Neutrophil (primary cell): ENCODE data around the gene NR3C2.

Experiments
- H3K27ac ChIP-seq: fragments of 200-600 bp; sonication (generic); 2 replicates; pipeline ENCODE4 v1.5.1; 2016; ENCODE audit warnings: mild to moderate bottlenecking, moderate library complexity
- H3K27me3 ChIP-seq: fragments of 200-600 bp; sonication (generic); 2 replicates; pipeline ENCODE4 v1.6.0; 2016; ENCODE audit warnings: mild to moderate bottlenecking
- H3K36me3 ChIP-seq: fragments of 200-600 bp; sonication (generic); 2 replicates; pipeline ENCODE4 v1.5.1; 2017
- H3K4me1 ChIP-seq, 2 experiments: fragments of 200-600 bp in 1 of 2; sonication (generic) in 1 of 2; 1 replicate in 1 of 2; 2 replicates in 1 of 2; pipeline versions ENCODE4 v1.5.1 to v1.6.1; 2013 to 2016; ENCODE audit warnings: low read depth in 1 of 2, low read length in 1 of 2, mild to moderate bottlenecking in 1 of 2, moderate library complexity in 1 of 2; ENCODE audit not compliant: control insufficient read depth in 1 of 2, insufficient read depth in 1 of 2
- H3K4me3 ChIP-seq, 2 experiments: fragments of 200-600 bp in 1 of 2; sonication (generic) in 1 of 2; 1 replicate in 1 of 2; 2 replicates in 1 of 2; pipeline ENCODE4 v1.5.1; 2013 to 2016; ENCODE audit warnings: low read depth in 1 of 2, low read length in 1 of 2, mild to moderate bottlenecking in 1 of 2, moderate library complexity in 1 of 2
- H3K9me3 ChIP-seq: fragments of 200-600 bp; sonication (generic); 2 replicates; pipeline ENCODE4 v1.5.1; 2016
- CTCF ChIP-seq: fragments of 200-600 bp; sonication (generic); IDR thresholded peaks from 2 replicates; pipeline ENCODE4 v1.5.1; 2016; ENCODE audit warnings: antibody characterized with exemption

Gene NR3C2

GRCh38 chr4:148434075-148434773, 8.0 kb downstream of the NR3C2 start:
- Histone ChIP-seq H3K4me1 (no peaks in the 10 kb centered on the region), H3K9me3 (no peaks in the 10 kb centered on the region)

GRCh38 chr4:148431401-148431800, 10.8 kb downstream of the NR3C2 start:
- Histone ChIP-seq H3K27me3 (peaks cover 62% of the 10 kb centered on the region), H3K27ac (no peak overlapping the region), H3K36me3 (no peaks in the 10 kb centered on the region), H3K9me3 (no peaks in the 10 kb centered on the region), H3K4me1 (no peaks in the 10 kb centered on the region), H3K4me3 (no peak overlapping the region)
- no peak for TF ChIP-seq CTCF

More at GRCh38 chr4:148434075-148434773, 8.0 kb downstream of the NR3C2 start:
- no peak overlapping the region for H3K4me3 ChIP-seq
- no peak overlapping the region for H3K27ac ChIP-seq
- H3K36me3 ChIP-seq: no peaks in the 10 kb centered on the region
- peaks cover 86% of the 10 kb centered on the region for H3K27me3 ChIP-seq
- TF ChIP-seq CTCF: no peak

GRCh38 chr4:148430854-148431253, 11.4 kb downstream of the NR3C2 start:
- Histone ChIP-seq H3K27me3 (peaks cover 57% of the 10 kb centered on the region), H3K4me3 (no peak overlapping the region), H3K4me1 (no peaks in the 10 kb centered on the region), H3K9me3 (no peaks in the 10 kb centered on the region), H3K36me3 (no peaks in the 10 kb centered on the region), H3K27ac (no peak overlapping the region)
- TF ChIP-seq CTCF: no peak

- TF ChIP-seq CTCF: no peak
- no peak overlapping the region for H3K4me3 ChIP-seq
- no peak overlapping the region for H3K27ac ChIP-seq
- no peaks in the 10 kb centered on the region for H3K4me1 ChIP-seq
- peaks cover 41% of the 10 kb centered on the region for H3K27me3 ChIP-seq
- no peaks in the 10 kb centered on the region for H3K9me3 ChIP-seq
- H3K36me3 ChIP-seq: no peaks in the 10 kb centered on the region
These were observed 13.0 kb downstream of the NR3C2 start for GRCh38 chr4:148429206-148429605.

GRCh38 chr4:148426643-148427042, 15.6 kb downstream of the NR3C2 start:
- Histone ChIP-seq H3K4me1 (no peaks in the 10 kb centered on the region), H3K4me3 (no peak overlapping the region), H3K9me3 (no peaks in the 10 kb centered on the region), H3K27ac (no peak overlapping the region), H3K36me3 (no peaks in the 10 kb centered on the region), H3K27me3 (peaks cover 17% of the 10 kb centered on the region)
- no peak for TF ChIP-seq CTCF
